HL-60 (cell line): ENCODE data around the gene PIGT.

Source experiments
- DNase-seq, 2 experiments: peaks; one replicate each; pipeline ENCODE4 v3.0.0-alpha.2; 2010 to 2020; ENCODE audit warnings: low read depth in 1 of 2, low spot score in 1 of 2
- H3K27ac ChIP-seq: fragments of 250-450 bp; sonication (Bioruptor Pico); replicated peaks from 2 replicates; pipeline ENCODE4 v1.5.1; 2020; ENCODE audit warnings: mild to moderate bottlenecking, moderate library complexity
- H3K27me3 ChIP-seq: fragments of 250-450 bp; sonication (Bioruptor Pico); 2 replicates; pipeline ENCODE4 v1.5.1; 2021; ENCODE audit warnings: mild to moderate bottlenecking, moderate library complexity; ENCODE audit not compliant: insufficient read depth, poor library complexity, severe bottlenecking
- H3K4me3 ChIP-seq: replicated peaks from 2 replicates; pipeline ENCODE4 v1.5.1; 2011; ENCODE audit warnings: mild to moderate bottlenecking, control low read depth, low read length; ENCODE audit not compliant: insufficient read depth
- GABPA ChIP-seq: IDR thresholded peaks from 2 replicates; pipeline ENCODE4 v1.6.1; 2012; ENCODE audit warnings: low read depth
- POLR2AphosphoS5 ChIP-seq: IDR thresholded peaks from 2 replicates; pipeline ENCODE4 v1.6.1; 2012; ENCODE audit warnings: low read depth
- SPI1 ChIP-seq: IDR thresholded peaks from 2 replicates; pipeline ENCODE4 v1.6.1; 2012; ENCODE audit warnings: low read depth, mild to moderate bottlenecking, borderline replicate concordance
- TF ChIP-seq, protein P1 (sequence below): IDR thresholded peaks from 2 replicates; pipeline ENCODE4 v1.6.1; 2012; ENCODE audit warnings: low read depth; ENCODE audit not compliant: insufficient replicate concordance
- TF ChIP-seq, protein P2 (sequence below): IDR thresholded peaks from one replicate; pipeline ENCODE4 v1.5.1; 2011; ENCODE audit warnings: low read length, control low read depth, inconsistent platforms; ENCODE audit not compliant: insufficient read depth

PIGT gene

GRCh38 chr20:45407783-45408645 lies 7.9 kb upstream of the PIGT start, which contains the start of gene DBNDD2:
Gene DBNDD2 (plus strand): TSS chr20:45408289. CDS start chr20:45408468, 179 bp downstream.
- TF ChIP-seq SPI1 (no peak), GABPA (no peak), POLR2AphosphoS5 (no peak)
- TF ChIP-seq, protein P1, sequence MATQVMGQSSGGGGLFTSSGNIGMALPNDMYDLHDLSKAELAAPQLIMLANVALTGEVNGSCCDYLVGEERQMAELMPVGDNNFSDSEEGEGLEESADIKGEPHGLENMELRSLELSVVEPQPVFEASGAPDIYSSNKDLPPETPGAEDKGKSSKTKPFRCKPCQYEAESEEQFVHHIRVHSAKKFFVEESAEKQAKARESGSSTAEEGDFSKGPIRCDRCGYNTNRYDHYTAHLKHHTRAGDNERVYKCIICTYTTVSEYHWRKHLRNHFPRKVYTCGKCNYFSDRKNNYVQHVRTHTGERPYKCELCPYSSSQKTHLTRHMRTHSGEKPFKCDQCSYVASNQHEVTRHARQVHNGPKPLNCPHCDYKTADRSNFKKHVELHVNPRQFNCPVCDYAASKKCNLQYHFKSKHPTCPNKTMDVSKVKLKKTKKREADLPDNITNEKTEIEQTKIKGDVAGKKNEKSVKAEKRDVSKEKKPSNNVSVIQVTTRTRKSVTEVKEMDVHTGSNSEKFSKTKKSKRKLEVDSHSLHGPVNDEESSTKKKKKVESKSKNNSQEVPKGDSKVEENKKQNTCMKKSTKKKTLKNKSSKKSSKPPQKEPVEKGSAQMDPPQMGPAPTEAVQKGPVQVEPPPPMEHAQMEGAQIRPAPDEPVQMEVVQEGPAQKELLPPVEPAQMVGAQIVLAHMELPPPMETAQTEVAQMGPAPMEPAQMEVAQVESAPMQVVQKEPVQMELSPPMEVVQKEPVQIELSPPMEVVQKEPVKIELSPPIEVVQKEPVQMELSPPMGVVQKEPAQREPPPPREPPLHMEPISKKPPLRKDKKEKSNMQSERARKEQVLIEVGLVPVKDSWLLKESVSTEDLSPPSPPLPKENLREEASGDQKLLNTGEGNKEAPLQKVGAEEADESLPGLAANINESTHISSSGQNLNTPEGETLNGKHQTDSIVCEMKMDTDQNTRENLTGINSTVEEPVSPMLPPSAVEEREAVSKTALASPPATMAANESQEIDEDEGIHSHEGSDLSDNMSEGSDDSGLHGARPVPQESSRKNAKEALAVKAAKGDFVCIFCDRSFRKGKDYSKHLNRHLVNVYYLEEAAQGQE, result no peak
- TF ChIP-seq, protein P2, sequence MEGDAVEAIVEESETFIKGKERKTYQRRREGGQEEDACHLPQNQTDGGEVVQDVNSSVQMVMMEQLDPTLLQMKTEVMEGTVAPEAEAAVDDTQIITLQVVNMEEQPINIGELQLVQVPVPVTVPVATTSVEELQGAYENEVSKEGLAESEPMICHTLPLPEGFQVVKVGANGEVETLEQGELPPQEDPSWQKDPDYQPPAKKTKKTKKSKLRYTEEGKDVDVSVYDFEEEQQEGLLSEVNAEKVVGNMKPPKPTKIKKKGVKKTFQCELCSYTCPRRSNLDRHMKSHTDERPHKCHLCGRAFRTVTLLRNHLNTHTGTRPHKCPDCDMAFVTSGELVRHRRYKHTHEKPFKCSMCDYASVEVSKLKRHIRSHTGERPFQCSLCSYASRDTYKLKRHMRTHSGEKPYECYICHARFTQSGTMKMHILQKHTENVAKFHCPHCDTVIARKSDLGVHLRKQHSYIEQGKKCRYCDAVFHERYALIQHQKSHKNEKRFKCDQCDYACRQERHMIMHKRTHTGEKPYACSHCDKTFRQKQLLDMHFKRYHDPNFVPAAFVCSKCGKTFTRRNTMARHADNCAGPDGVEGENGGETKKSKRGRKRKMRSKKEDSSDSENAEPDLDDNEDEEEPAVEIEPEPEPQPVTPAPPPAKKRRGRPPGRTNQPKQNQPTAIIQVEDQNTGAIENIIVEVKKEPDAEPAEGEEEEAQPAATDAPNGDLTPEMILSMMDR, result no peak
- no peaks in the 10 kb centered on the region for H3K27me3 ChIP-seq
- no peak for DNase-seq
- no peak within 1 kb of the TSS for H3K4me3 ChIP-seq
- H3K27ac ChIP-seq, result no peak within 1 kb of the TSS

DNA sequence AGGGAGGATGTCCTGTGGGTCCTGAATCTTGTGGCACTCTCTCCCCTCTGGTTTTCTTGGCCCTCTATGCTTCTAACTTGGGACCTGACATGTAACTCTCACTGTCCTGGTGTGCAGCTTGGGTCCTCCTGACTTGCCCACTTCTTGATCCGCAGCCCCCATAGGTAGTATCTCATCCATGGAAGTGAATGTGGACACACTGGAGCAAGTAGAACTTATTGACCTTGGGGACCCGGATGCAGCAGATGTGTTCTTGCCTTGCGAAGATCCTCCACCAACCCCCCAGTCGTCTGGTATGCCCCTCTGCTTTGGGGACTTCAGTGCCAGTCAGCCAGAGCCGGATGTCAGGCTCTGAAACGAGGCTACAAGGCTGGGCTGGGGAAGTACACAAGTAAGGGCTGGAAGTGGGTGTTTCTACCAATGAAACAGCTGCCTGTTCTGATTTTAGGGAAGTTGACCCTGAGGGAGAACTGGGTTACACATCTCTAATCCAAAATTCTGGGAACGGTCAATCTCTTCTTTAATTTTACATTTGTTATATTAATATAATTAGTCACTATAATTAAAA lies 7.2 kb upstream of the PIGT start:
- DNase-seq, result peak in 1 of 2 experiments; percentile 66
- Histone ChIP-seq H3K27ac (no peak overlapping the region), H3K27me3 (no peaks in the 10 kb centered on the region), H3K4me3 (no peak overlapping the region)
- TF ChIP-seq POLR2AphosphoS5 (no peak), SPI1 (peak; percentile 54; the same call in 1 of the 2 replicates), GABPA (no peak)
- TF ChIP-seq, protein P2, result no peak

- Histone ChIP-seq H3K27ac (no peak overlapping the region), H3K27me3 (no peaks in the 10 kb centered on the region), H3K4me3 (no peak overlapping the region)
- no peak for DNase-seq
- TF ChIP-seq, protein P2, result no peak
- TF ChIP-seq, protein P1, result no peak
- TF ChIP-seq GABPA, result no peak
- TF ChIP-seq SPI1, result no peak
- TF ChIP-seq POLR2AphosphoS5, result no peak
These were observed 6.2 kb upstream of the PIGT start for GRCh38 chr20:45409521-45410272.
